ENCODE results near the gene TOM1L2.
"Not testable (repeated sequence)": the region's sequence is repeated elsewhere in the genome, so short reads cannot be mapped to it uniquely, and the experiment has no call there.

Gene TOM1L2

GRCh38 chr17:18006495-18007239 lies 34.5 kb upstream of the TOM1L2 start:
- Histone ChIP-seq H3K4me3 (no peak overlapping the region), H3K27me3 (ENCODE audit: low read depth) (no peaks in the 10 kb centered on the region), H3K36me3 (replicated peaks) (no peaks in the 10 kb centered on the region), H3K4me1 (no peaks in the 10 kb centered on the region), H3K9me3 (no peaks in the 10 kb centered on the region)
- in situ Hi-C loops (cut with MboI; ENCODE audit: low sequenced_read_pairs): no loop called here
- no peak for DNase-seq (ENCODE audit: low spot score in 2 of 2)

DNA sequence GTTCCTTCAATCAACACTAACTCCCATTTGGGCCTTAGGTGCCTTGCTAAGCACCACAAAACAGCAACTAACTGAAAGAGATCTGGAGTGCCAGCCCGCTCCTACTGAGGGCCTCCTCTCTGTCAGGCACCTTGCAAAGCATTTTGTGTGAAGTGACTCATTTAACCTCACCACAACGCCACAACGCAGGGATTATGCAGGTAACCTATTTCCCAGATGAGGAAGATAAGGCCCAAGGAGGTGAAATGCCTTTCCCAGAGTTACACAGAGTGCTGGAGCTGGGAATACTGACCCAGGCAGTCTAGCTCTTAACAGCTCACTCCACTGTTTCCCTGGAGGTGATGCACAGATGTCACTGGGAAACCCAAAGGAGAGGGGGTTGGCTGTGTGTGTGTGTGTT lies 33.3 kb upstream of the TOM1L2 start:
- Histone ChIP-seq H3K4me3 (no peak overlapping the region), H3K4me1 (no peaks in the 10 kb centered on the region), H3K36me3 (replicated peaks) (no peaks in the 10 kb centered on the region), H3K9me3 (no peaks in the 10 kb centered on the region), H3K27me3 (ENCODE audit: low read depth) (no peaks in the 10 kb centered on the region)
- in situ Hi-C loops (cut with MboI; ENCODE audit: low sequenced_read_pairs): no loop called here
- DNase-seq (ENCODE audit: low spot score in 2 of 2): no peak

- DNase-seq (ENCODE audit: low spot score in 2 of 2): no peak
- no peaks in the 10 kb centered on the region for H3K4me1 ChIP-seq
- in situ Hi-C loops (cut with MboI; ENCODE audit: low sequenced_read_pairs): no loop called here
- no peaks in the 10 kb centered on the region for H3K36me3 ChIP-seq (replicated peaks)
- no peaks in the 10 kb centered on the region for H3K9me3 ChIP-seq
- no peaks in the 10 kb centered on the region for H3K27me3 ChIP-seq (ENCODE audit: low read depth)
- H3K4me3 ChIP-seq: no peak overlapping the region
Observed at GRCh38 chr17:18004884-18005305, 32.7 kb upstream of the TOM1L2 start.

GRCh38 chr17:18004345-18004744 lies 32.1 kb upstream of the TOM1L2 start:
- in situ Hi-C loops (cut with MboI; ENCODE audit: low sequenced_read_pairs): no loop called here
- no peak overlapping the region for H3K4me3 ChIP-seq
- H3K4me1 ChIP-seq: no peaks in the 10 kb centered on the region
- no peak for DNase-seq (ENCODE audit: low spot score in 2 of 2)
- H3K36me3 ChIP-seq (replicated peaks): no peaks in the 10 kb centered on the region
- no peaks in the 10 kb centered on the region for H3K27me3 ChIP-seq (ENCODE audit: low read depth)
- no peaks in the 10 kb centered on the region for H3K9me3 ChIP-seq

DNA sequence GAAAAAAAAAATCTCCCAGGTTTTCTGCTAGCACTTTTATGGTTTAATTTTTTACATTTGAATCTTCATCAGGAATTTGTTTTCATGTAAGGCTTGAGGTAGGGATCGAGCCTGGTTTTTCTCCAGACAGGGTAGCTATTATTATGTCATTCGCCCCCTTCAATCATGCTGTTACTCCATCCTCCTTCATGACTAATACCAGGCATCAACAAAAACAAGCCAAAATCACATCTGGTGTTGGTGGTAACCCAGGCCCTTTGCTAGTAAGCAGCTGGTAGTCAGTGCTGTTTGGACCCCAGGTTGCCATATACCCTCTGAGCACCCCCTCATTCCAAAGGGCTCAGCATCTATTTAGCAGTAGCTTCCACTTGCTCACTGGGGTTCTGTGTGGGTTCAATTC lies 30.0 kb upstream of the TOM1L2 start:
- in situ Hi-C loops (cut with MboI; ENCODE audit: low sequenced_read_pairs): no loop called here
- no peaks in the 10 kb centered on the region for H3K27me3 ChIP-seq (ENCODE audit: low read depth)
- DNase-seq (ENCODE audit: low spot score in 2 of 2): no peak
- no peaks in the 10 kb centered on the region for H3K4me1 ChIP-seq
- no peaks in the 10 kb centered on the region for H3K9me3 ChIP-seq
- no peak overlapping the region for H3K4me3 ChIP-seq
- no peaks in the 10 kb centered on the region for H3K36me3 ChIP-seq (replicated peaks)

DNA sequence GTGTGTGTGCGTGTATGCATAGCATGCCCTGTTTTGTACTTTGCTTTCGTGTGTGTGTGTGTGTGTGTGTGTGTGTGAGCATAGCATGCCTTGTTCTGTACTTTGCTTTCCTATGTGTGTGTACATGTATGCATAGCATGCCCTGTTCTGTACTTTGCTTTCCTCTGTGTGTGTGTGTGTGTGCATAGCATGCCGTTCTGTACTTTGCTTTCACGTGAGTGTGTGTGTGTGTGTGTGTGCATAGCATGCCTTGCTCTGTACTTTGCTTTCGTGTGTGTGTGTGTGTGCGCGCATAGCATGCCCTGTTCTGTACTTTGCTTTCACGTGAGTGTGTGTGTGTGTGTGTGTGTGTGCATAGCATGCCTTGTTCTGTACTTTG lies 27.8 kb upstream of the TOM1L2 start:
- no peaks in the 10 kb centered on the region for H3K36me3 ChIP-seq (replicated peaks)
- H3K4me3 ChIP-seq: no peak overlapping the region
- no peak for DNase-seq (ENCODE audit: low spot score in 2 of 2)
- no peaks in the 10 kb centered on the region for H3K4me1 ChIP-seq
- in situ Hi-C loops (cut with MboI; ENCODE audit: low sequenced_read_pairs): no loop called here
- H3K9me3 ChIP-seq: no peaks in the 10 kb centered on the region
- H3K27me3 ChIP-seq (ENCODE audit: low read depth): no peaks in the 10 kb centered on the region

GRCh38 chr17:17999364-18000029 lies 27.3 kb upstream of the TOM1L2 start:
- Histone ChIP-seq H3K9me3 (no peaks in the 10 kb centered on the region), H3K27me3 (ENCODE audit: low read depth) (no peaks in the 10 kb centered on the region), H3K4me3 (no peak overlapping the region), H3K4me1 (no peaks in the 10 kb centered on the region), H3K36me3 (replicated peaks) (no peaks in the 10 kb centered on the region)
- no peak for DNase-seq (ENCODE audit: low spot score in 2 of 2)
- in situ Hi-C loops (cut with MboI; ENCODE audit: low sequenced_read_pairs): no loop called here

GRCh38 chr17:17998934-17999333 lies 26.7 kb upstream of the TOM1L2 start:
- H3K9me3 ChIP-seq: no peaks in the 10 kb centered on the region
- no peaks in the 10 kb centered on the region for H3K4me1 ChIP-seq
- DNase-seq (ENCODE audit: low spot score in 2 of 2): no peak
- H3K27me3 ChIP-seq (ENCODE audit: low read depth): no peaks in the 10 kb centered on the region
- no peaks in the 10 kb centered on the region for H3K36me3 ChIP-seq (replicated peaks)
- H3K4me3 ChIP-seq: no peak overlapping the region
- in situ Hi-C loops (cut with MboI; ENCODE audit: low sequenced_read_pairs): no loop called here

DNA sequence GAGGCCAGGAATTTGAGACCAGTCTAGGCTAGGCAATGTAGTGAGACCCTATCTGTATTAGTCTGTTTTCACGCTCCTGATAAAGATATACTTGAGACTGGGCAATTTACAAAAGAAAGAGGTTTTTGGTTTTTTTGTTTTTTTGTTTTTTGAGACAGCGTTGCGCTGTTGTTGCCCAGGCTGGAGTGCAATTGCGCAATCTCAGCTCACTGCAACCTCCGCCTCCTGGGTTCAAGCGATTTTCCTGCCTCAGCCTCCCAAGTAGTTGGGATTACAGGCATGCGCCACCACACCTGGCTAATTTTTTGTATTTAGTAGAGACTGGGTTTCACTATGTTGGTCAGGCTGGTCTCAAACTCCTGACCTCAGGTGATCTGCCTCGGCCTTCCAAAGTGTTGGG lies 23.7 kb upstream of the TOM1L2 start:
- DNase-seq (ENCODE audit: low spot score in 2 of 2); H3K9me3 ChIP-seq; in situ Hi-C loops (cut with MboI; ENCODE audit: low sequenced_read_pairs); H3K4me3 ChIP-seq; H3K36me3 ChIP-seq (replicated peaks); H3K4me1 ChIP-seq; H3K27me3 ChIP-seq (ENCODE audit: low read depth): not testable (repeated sequence)

DNA sequence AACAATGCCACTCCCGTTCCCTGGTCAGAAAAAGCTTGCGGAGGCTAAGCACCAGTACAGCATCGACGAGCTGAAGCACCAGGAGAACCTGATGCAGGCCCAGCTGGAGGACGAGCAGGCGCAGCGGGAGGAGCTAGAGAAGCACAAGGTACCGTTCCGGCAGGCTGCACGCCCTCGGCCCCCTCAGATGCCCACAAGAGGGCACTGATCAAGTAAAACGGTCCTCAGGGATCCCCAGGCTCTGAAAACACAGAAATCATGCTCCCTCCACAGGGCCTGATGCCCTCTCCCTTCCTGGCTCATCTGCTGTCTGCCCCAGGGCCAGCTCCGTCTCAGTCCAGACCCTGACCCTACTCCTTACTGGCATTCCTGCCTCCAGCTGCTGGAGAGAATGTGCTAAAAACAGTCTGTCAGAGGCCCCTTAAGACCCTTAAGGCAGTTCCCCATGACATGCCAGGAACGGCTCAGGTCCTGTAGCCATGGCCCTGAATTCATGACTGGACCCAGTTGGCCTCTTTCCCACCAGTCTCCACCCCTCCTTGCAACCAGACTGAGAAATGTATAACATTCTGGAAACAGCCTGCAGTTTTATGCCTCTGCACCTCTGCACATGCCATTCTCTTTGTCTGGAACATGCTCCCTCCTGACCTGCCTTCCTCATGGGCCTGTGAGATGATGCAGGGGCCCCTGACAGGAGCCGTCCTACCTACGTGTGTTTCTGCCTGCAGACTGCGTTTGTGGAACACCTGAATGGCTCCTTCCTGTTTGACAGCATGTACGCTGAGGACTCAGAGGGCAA lies 22.3 kb upstream of the TOM1L2 start:
- peak in 1 of 2 experiments; percentile 57 for DNase-seq (ENCODE audit: low spot score in 2 of 2)
- Histone ChIP-seq H3K4me1 (no peaks in the 10 kb centered on the region), H3K9me3 (no peaks in the 10 kb centered on the region), H3K27me3 (ENCODE audit: low read depth) (no peaks in the 10 kb centered on the region), H3K4me3 (no peak overlapping the region), H3K36me3 (replicated peaks) (no peaks in the 10 kb centered on the region)
- in situ Hi-C loops (cut with MboI; ENCODE audit: low sequenced_read_pairs): no loop called here

- H3K4me1 ChIP-seq: no peaks in the 10 kb centered on the region
- H3K9me3 ChIP-seq: no peaks in the 10 kb centered on the region
- H3K4me3 ChIP-seq: no peak overlapping the region
- no peak for DNase-seq (ENCODE audit: low spot score in 2 of 2)
- H3K27me3 ChIP-seq (ENCODE audit: low read depth): no peaks in the 10 kb centered on the region
- no peaks in the 10 kb centered on the region for H3K36me3 ChIP-seq (replicated peaks)
- in situ Hi-C loops (cut with MboI; ENCODE audit: low sequenced_read_pairs): no loop called here
Observed at GRCh38 chr17:17993852-17994251, 21.7 kb upstream of the TOM1L2 start.

GRCh38 chr17:17993366-17993765 lies 21.2 kb upstream of the TOM1L2 start:
- no peak for DNase-seq (ENCODE audit: low spot score in 2 of 2)
- Histone ChIP-seq H3K4me1 (no peaks in the 10 kb centered on the region), H3K27me3 (ENCODE audit: low read depth) (no peaks in the 10 kb centered on the region), H3K4me3 (no peak overlapping the region), H3K36me3 (replicated peaks) (no peaks in the 10 kb centered on the region), H3K9me3 (no peaks in the 10 kb centered on the region)
- in situ Hi-C loops (cut with MboI; ENCODE audit: low sequenced_read_pairs): no loop called here

- H3K4me3 ChIP-seq: no peak overlapping the region
- in situ Hi-C loops (cut with MboI; ENCODE audit: low sequenced_read_pairs): no loop called here
- no peaks in the 10 kb centered on the region for H3K27me3 ChIP-seq (ENCODE audit: low read depth)
- no peaks in the 10 kb centered on the region for H3K4me1 ChIP-seq
- no peak for DNase-seq (ENCODE audit: low spot score in 2 of 2)
- H3K9me3 ChIP-seq: no peaks in the 10 kb centered on the region
- no peaks in the 10 kb centered on the region for H3K36me3 ChIP-seq (replicated peaks)
Observed at GRCh38 chr17:17990282-17990681, 18.1 kb upstream of the TOM1L2 start.

DNA sequence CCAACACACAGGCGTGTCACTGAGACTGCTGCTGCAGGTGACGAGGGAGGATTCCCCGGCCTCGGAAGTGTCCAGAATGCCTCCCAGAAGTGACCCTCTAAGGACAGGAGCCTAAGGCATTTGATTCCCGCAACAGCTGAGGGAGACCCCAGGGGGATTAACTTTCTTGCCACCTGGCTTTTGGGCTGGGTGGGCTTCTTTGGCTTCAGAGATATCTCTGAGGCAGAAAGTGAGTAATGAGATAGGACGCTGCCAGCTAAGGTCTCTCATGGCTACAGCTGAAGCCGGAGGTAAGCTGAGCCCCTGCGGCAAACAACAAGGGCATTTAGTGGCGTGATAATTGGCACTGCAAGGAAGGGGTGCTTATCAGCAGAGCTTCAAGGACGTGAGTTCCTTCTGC lies 17.4 kb upstream of the TOM1L2 start:
- H3K4me1 ChIP-seq: no peaks in the 10 kb centered on the region
- no peak for DNase-seq (ENCODE audit: low spot score in 2 of 2)
- H3K9me3 ChIP-seq: no peaks in the 10 kb centered on the region
- no peaks in the 10 kb centered on the region for H3K36me3 ChIP-seq (replicated peaks)
- in situ Hi-C loops (cut with MboI; ENCODE audit: low sequenced_read_pairs): no loop called here
- no peaks in the 10 kb centered on the region for H3K27me3 ChIP-seq (ENCODE audit: low read depth)
- no peak overlapping the region for H3K4me3 ChIP-seq
